Muscle layer of duodenum (tissue), 2 donors: ENCODE results near the gene CHST13.
A peak's percentile ranks its signal among the peaks of the same experiment; 100 is the strongest.

Experiments used
- H3K27ac ChIP-seq: one replicate; pipeline ENCODE4 v1.7.0; 2013; ENCODE audit warnings: mild to moderate bottlenecking, low read length
- H3K27me3 ChIP-seq: one replicate; pipeline ENCODE4 v1.7.0; 2013; ENCODE audit warnings: low read depth, mild to moderate bottlenecking, control low read depth, low read length
- H3K36me3 ChIP-seq, 2 donors: one replicate each; pipeline ENCODE4 v1.7.0; 2013; ENCODE audit warnings: low read length in 2 of 2, control low read depth in 1 of 2, mild to moderate bottlenecking in 1 of 2; ENCODE audit not compliant: insufficient read depth in 2 of 2, control insufficient read depth in 1 of 2
- H3K4me1 ChIP-seq, 2 donors: one replicate each; pipeline ENCODE4 v1.7.0; 2013; ENCODE audit warnings: low read length in 2 of 2, mild to moderate bottlenecking in 2 of 2, control low read depth in 1 of 2, moderate library complexity in 1 of 2; ENCODE audit not compliant: insufficient read depth in 2 of 2, control insufficient read depth in 1 of 2
- H3K4me3 ChIP-seq, 2 donors: one replicate each; pipeline ENCODE4 v1.7.0; 2013; ENCODE audit warnings: low read length in 2 of 2, low read depth in 1 of 2, mild to moderate bottlenecking in 1 of 2
- H3K9me3 ChIP-seq, 2 donors: one replicate each; pipeline ENCODE4 v1.7.0; 2013; ENCODE audit warnings: low read length in 2 of 2, control low read depth in 1 of 2, mild to moderate bottlenecking in 1 of 2; ENCODE audit not compliant: control insufficient read depth in 1 of 2
- donor health status: healthy.

CHST13 gene, protein sequence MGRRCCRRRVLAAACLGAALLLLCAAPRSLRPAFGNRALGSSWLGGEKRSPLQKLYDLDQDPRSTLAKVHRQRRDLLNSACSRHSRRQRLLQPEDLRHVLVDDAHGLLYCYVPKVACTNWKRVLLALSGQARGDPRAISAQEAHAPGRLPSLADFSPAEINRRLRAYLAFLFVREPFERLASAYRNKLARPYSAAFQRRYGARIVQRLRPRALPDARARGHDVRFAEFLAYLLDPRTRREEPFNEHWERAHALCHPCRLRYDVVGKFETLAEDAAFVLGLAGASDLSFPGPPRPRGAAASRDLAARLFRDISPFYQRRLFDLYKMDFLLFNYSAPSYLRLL

DNA sequence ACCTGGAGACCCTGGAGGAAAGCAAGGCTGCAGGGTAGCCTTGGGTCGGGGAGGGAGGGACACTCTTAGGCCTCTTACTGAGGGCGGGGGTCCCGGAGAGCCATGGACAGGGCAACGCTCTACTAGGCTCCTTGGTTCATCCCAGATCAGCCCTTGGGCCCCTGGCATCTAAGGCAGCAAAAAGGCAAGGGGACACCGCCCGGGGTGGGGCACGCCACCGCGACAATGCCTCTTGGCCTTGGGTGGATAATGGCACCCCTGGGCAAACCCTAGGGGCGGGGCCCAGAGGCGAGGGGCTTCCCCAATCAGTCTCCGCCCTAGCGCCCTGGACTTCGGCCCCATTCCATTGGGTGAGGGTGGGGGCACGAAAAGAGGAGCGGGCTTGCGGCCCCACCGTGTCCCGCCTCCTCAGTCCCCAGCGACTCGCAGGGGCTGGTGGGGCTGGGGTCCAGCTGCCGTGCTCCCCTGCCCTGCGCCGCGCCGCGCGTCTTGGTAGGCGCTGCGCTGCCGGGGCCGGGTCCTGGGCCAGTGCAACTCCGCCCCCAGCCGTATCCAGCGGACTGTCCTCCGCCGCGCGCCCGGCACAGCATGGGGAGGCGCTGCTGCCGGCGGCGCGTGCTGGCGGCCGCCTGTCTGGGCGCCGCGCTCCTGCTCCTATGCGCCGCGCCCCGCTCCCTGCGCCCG lies at the start of gene CHST13:
TSS of gene CHST13 (plus strand) at position 411 of the 684 bp plus-strand sequence. CDS start at position 589, 178 bp downstream.
- Histone ChIP-seq H3K4me3 (peak within 1 kb of the TSS; percentile 39 to 63), H3K27ac (no peak within 1 kb of the TSS), H3K9me3 (no peaks in the 10 kb centered on the region), H3K4me1 (peaks cover 3 to 12% of the 10 kb centered on the region in 2 donors), H3K36me3 (no peaks in the 10 kb centered on the region), H3K27me3 (peaks cover 3% of the 10 kb centered on the region)

DNA sequence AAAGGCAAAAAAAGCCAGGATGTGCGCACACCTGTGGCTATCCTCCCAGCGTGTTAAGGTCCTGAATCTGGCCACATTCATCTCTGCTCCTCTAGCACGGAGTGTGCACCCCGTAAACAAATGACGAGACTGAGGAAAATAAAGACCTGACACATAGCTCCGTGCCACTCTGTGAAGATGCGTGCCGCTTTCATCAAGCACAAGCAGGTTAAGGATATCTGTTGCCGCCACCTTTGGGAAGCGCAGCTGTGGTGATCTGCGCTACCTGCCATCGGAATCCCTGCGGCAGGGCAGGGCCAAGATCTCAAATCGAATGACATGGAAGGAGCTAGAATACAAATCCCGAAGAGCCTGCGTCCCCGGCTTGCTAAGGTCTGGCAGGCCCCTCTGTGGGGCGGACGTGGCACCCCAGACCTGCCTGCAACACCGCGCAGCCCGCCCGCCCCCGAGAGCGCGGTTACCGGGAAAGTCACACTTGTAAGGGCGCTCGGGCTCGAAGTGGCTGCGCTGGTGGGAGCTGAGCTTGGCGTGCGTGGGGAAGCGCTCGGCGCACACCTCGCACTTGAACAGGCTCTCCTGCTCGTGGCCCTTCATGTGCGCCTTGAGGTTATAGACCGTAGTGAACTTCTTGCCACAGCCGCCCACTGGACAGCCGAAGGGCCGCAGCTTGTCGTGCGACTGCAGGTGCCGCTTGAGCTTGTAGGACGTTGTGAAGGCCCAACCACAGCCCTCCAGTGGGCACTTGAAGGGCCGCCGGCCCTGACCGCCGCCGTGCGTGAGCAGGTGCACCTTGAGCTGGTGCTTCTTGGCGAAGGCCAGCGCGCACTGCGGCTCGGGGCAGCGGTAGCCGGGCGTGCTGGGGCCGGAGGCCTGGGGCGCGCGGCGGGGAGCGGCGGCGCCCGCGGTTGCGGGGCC lies 49.2 kb upstream of the CHST13 start:
- peak overlapping the region; percentile 60 for H3K27ac ChIP-seq
- peak overlapping the region; percentile 61 to 70 for H3K4me3 ChIP-seq
- H3K9me3 ChIP-seq, result no peaks in the 10 kb centered on the region
- H3K4me1 ChIP-seq, result peaks cover 23 to 27% of the 10 kb centered on the region in 2 donors
- peaks cover 15 to 17% of the 10 kb centered on the region in 2 donors for H3K36me3 ChIP-seq
- H3K27me3 ChIP-seq, result no peaks in the 10 kb centered on the region

- no peaks in the 10 kb centered on the region for H3K27me3 ChIP-seq
- H3K4me1 ChIP-seq, result peaks cover 23 to 27% of the 10 kb centered on the region in 2 donors
- peaks cover 7 to 9% of the 10 kb centered on the region in 2 donors for H3K36me3 ChIP-seq
- peak within 1 kb of the TSS; percentile 79 for H3K27ac ChIP-seq
- H3K4me3 ChIP-seq, result peak within 1 kb of the TSS; percentile 70 to 77
- no peaks in the 10 kb centered on the region for H3K9me3 ChIP-seq
Observed at GRCh38 chr3:126475413-126476114, 48.4 kb upstream of the CHST13 start, which contains the start of gene ZXDC. TSS of gene ZXDC (minus strand) at chr3:126475891. CDS start at chr3:126475865, 26 bp downstream.

DNA sequence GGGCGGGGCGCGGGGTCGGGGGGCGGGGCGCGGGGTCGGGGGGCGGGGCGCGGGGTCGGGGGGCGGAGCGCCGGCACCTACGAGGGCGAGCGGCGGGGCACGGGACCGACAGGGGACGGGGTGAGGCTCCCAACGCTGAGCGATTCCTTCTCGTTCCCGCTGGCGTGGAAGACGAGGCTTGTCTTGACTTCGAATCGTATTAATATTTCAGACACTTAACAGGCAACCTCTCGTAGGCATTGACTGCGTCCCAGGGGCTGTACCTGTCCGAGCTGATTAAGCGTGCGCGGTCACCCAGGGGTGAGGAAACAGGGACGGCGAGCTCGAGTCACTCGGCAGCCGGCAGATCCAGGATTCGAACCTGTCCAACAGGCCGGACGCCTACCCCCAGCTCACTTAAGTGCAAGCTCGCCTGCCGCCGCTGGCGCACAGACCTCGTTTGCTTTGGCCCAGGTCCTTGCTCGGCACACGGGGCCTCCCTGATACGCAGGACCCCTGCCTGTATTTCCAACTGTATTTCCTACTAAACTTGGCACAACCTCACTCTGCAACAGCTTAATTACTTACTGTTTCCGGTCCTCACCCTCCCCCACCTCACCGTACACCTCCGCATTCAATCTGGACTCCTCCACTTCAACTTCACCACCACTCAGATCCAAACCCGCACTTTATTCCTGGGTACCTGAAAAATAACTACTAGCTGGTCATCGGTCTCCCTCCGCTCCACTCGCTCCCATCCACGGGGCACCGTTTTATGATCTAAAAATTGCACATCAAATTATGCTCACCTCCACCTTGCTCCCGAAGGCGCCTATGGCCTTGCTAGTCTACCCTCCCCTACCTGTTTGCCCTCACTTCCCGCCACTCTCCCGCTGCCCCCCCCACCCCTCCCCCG lies 47.5 kb upstream of the CHST13 start:
- peak overlapping the region; percentile 79 for H3K27ac ChIP-seq

GRCh38 chr3:126477061-126477380 lies 46.9 kb upstream of the CHST13 start:
- Histone ChIP-seq H3K9me3 (no peaks in the 10 kb centered on the region), H3K36me3 (no peaks in the 10 kb centered on the region), H3K27ac (no peak overlapping the region), H3K4me1 (peaks cover 19% of the 10 kb centered on the region in 2 donors), H3K4me3 (no peak overlapping the region), H3K27me3 (no peaks in the 10 kb centered on the region)

More for the DNA sequence above, 47.5 kb upstream of the CHST13 start:
- Histone ChIP-seq H3K4me1 (peaks cover 23 to 25% of the 10 kb centered on the region in 2 donors), H3K9me3 (no peaks in the 10 kb centered on the region), H3K27me3 (no peaks in the 10 kb centered on the region), H3K36me3 (peaks cover under 1 to 3% of the 10 kb centered on the region in 2 donors), H3K4me3 (peak overlapping the region; percentile 67 to 77)

GRCh38 chr3:126478581-126479310 lies 45.2 kb upstream of the CHST13 start:
- H3K27ac ChIP-seq, result no peak overlapping the region
- no peaks in the 10 kb centered on the region for H3K27me3 ChIP-seq
- H3K4me3 ChIP-seq, result no peak overlapping the region
- H3K36me3 ChIP-seq, result no peaks in the 10 kb centered on the region
- no peaks in the 10 kb centered on the region for H3K9me3 ChIP-seq
- peaks cover 1 to 2% of the 10 kb centered on the region in 2 donors for H3K4me1 ChIP-seq

DNA sequence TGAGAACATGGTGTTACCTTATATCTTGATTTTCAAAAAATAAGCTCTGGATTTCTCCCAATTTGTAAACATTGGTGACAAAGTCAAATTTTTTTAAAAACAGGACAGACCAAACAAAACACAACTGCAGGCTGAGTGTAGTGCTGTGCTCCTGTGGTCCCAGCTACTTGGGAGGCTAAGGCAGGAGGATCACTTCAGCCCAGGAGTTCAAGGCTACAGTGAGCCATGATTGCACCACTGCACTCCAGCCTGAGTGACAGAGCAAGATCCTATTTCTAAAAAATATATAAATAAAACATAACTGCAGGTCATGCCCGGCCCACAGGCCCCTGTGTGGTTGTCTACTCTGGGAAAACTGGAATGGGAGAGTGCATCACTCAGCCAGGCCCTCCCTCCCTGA lies 44.3 kb upstream of the CHST13 start:
- H3K27ac ChIP-seq, result no peak overlapping the region
- H3K27me3 ChIP-seq, result no peaks in the 10 kb centered on the region

GRCh38 chr3:126480206-126480605 lies 43.7 kb upstream of the CHST13 start:
- no peaks in the 10 kb centered on the region for H3K36me3 ChIP-seq
- no peaks in the 10 kb centered on the region for H3K27me3 ChIP-seq
- no peaks in the 10 kb centered on the region for H3K4me1 ChIP-seq
- no peak overlapping the region for H3K27ac ChIP-seq
- H3K9me3 ChIP-seq, result no peaks in the 10 kb centered on the region
- no peak overlapping the region for H3K4me3 ChIP-seq

More for the DNA sequence above, 44.3 kb upstream of the CHST13 start:
- Histone ChIP-seq H3K36me3 (no peaks in the 10 kb centered on the region), H3K4me1 (no peaks in the 10 kb centered on the region), H3K9me3 (no peaks in the 10 kb centered on the region), H3K4me3 (no peak overlapping the region)

DNA sequence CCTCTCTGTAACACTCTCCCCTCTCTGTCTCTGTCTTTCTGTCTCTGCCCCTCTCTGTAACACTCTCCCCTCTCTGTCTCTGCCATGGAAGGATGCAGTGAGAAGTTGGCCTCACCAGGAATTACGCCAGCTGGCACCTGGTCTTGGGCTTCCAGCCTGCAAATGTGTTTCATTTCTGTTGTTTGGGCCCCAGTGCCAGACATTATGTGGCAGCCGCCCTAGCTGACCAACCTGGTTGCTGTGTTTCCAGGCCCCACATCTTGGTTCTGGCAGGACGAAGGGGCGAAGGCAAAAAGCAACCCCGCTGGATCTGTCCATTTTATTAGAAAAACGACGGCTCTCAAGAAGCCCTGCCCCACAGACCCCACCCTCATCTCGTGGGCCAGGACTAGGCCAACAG lies 43.1 kb upstream of the CHST13 start:
- Histone ChIP-seq H3K27ac (no peak overlapping the region), H3K36me3 (no peaks in the 10 kb centered on the region), H3K4me3 (no peak overlapping the region), H3K4me1 (no peaks in the 10 kb centered on the region), H3K9me3 (no peaks in the 10 kb centered on the region), H3K27me3 (no peaks in the 10 kb centered on the region)
